ENCODE measurements around the gene TBC1D1. TPM values are rescaled to one million over a fixed set of nuclear protein-coding genes. Genes with fewer than 3 reads are reported as not detected.

Gene TBC1D1
- total RNA-seq, 2 donors from 2014 or later: 139 to 220 TPM

DNA sequence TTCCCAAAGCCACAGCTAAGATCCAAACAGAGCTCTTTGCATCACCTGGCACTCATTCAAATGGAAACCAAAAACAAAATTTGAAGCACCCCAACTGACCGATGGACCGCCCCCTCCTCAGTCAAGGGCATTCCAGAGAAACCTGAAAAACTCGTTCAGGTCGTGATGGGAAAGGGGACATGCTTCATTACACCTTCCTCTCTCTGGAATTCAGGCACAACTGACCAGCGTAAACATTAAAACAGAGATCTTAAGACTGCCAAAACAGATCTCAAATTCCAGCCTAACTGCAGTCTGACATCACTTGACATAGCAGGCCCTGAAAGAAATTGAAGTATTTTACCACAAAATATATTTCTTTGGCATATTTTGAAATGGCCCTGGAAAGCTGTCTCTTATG is 97.8 kb downstream of the TBC1D1 start:
- Histone ChIP-seq H3K9me3 (no peaks in the 10 kb centered on the region), H3K4me1 (peaks cover 0 to 70% of the 10 kb centered on the region in 2 donors), H3K4me3 (no peak overlapping the region), H3K27me3 (no peaks in the 10 kb centered on the region), H3K36me3 (no peaks in the 10 kb centered on the region), H3K27ac (peak overlapping the region; percentile 77 to 78)
- DNase-seq (ENCODE audit: low spot score): no peak
- TF ChIP-seq, protein P1, sequence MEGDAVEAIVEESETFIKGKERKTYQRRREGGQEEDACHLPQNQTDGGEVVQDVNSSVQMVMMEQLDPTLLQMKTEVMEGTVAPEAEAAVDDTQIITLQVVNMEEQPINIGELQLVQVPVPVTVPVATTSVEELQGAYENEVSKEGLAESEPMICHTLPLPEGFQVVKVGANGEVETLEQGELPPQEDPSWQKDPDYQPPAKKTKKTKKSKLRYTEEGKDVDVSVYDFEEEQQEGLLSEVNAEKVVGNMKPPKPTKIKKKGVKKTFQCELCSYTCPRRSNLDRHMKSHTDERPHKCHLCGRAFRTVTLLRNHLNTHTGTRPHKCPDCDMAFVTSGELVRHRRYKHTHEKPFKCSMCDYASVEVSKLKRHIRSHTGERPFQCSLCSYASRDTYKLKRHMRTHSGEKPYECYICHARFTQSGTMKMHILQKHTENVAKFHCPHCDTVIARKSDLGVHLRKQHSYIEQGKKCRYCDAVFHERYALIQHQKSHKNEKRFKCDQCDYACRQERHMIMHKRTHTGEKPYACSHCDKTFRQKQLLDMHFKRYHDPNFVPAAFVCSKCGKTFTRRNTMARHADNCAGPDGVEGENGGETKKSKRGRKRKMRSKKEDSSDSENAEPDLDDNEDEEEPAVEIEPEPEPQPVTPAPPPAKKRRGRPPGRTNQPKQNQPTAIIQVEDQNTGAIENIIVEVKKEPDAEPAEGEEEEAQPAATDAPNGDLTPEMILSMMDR (IDR thresholded peaks at IDR 0.05): no peak

DNA sequence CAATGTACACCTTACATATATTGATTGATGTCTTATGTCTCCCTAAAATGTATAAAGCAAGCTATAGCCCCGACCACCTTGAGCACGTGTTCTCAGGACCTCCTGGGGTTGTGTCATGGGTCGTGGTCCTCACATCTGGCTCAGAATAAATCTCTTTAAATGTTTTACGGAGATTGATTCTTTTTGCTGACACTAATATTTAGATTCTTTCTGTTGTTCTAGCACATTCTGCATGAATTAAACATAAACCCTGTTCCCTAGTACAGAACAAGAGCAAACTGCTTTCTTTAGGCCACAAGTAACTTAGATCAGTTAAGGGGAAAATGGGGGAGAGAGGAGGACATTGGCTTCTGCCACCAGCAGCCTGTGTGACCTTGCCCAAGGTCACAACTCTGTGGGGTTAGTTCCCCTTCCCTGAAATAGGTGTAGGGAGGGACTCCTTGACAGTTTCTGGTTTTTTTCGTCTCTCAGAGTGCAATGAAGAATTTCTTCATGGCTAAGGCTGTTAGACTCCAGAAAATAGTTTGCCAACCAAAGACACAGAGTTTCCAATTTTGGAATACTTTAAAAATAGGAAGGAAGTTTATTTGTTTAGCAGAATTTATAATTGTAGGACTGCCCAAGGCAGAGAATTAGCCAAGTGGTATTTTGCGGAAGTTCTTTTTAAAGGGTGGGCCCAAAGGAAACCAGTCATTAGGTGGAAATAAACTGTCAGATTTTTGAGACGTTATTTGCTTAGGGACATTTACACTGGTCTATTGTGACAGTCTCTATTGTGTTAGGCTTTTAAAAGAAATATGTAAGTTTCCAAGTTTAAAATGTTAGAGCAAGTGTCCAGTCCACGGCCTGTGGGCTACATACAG is 98.7 kb downstream of the TBC1D1 start:
- no peak for DNase-seq (ENCODE audit: low spot score)
- Histone ChIP-seq H3K9me3 (no peaks in the 10 kb centered on the region), H3K36me3 (no peaks in the 10 kb centered on the region), H3K4me1 (peaks cover 0 to 80% of the 10 kb centered on the region in 2 donors), H3K27ac (peak overlapping the region; percentile 77 to 78), H3K4me3 (no peak overlapping the region), H3K27me3 (no peaks in the 10 kb centered on the region)
- TF ChIP-seq, protein P1 (IDR thresholded peaks at IDR 0.05): no peak

DNA sequence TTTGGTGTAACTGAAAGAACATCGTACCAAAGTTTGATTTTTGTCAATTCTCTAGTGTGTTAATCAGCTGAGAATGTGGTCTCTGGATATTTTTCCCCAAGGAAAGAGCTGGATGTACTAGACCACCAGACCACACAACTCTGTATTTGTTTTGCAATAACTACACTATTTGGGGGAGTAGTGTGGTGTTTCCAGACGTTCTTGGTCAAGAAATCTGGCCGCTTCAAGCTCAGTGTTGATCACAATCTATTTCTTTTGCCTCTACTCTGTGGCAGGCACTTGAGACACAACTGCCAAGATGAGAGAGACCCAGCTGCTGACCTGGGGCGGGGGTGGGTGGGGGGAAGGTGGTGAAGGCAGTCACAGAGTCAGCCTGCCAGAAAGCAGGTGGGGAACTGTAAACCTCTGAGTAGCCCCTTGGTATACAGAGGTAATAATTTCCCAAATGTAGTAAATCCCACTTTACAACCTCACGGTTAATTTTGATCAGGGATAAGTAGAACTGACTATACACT is 99.9 kb downstream of the TBC1D1 start:
- H3K9me3 ChIP-seq: no peaks in the 10 kb centered on the region
- TF ChIP-seq, protein P1 (IDR thresholded peaks at IDR 0.05): no peak
- no peak for DNase-seq (ENCODE audit: low spot score)
- H3K27ac ChIP-seq: peak overlapping the region; percentile 77 to 78
- no peaks in the 10 kb centered on the region for H3K27me3 ChIP-seq
- no peaks in the 10 kb centered on the region for H3K36me3 ChIP-seq
- no peak overlapping the region for H3K4me3 ChIP-seq
- peaks cover 0 to 87% of the 10 kb centered on the region in 2 donors for H3K4me1 ChIP-seq

DNA sequence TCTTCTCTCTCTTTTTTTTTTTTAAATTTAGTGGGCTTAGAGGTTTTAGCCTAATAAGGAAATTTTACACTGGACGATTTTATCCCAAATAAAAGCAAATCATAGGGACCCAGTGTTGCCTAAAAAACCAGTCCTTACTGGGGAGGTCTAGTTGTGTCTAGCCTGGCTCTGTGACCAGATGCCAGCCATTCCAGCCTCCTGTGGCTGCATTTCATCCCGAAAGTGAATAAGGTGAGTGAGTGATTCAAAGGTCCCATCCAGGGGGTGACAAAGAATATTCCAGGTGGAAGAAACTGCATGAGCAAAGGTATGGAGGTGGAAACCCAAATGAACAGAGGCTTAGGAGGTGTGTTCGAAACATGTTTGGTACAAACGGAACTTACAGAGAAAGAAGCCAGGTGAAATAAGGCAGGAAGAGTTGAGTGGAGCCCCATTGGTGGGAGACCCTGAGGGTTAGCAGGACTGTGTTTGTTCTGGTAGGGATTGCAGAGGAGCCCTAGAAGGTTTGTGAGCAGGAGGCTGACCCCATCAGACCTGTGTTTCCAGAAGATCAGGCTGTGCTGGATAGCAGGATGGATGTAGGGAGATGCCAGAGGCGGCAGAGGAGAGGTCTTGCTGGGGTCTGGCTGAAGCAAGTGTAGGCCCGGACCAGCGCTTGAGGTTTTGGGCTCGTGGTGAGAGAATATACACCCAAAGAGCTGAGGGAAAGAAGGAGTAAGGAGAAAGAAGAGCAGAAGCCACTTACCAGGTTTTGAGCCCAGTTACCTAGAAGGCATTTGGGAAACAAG is 100.9 kb downstream of the TBC1D1 start:
- Histone ChIP-seq H3K36me3 (no peaks in the 10 kb centered on the region), H3K27me3 (no peaks in the 10 kb centered on the region), H3K27ac (peak overlapping the region; percentile 77 to 78), H3K4me1 (peaks cover 0 to 87% of the 10 kb centered on the region in 2 donors), H3K9me3 (no peaks in the 10 kb centered on the region), H3K4me3 (no peak overlapping the region)
- DNase-seq (ENCODE audit: low spot score): no peak
- TF ChIP-seq, protein P1 (IDR thresholded peaks at IDR 0.05): no peak

DNA sequence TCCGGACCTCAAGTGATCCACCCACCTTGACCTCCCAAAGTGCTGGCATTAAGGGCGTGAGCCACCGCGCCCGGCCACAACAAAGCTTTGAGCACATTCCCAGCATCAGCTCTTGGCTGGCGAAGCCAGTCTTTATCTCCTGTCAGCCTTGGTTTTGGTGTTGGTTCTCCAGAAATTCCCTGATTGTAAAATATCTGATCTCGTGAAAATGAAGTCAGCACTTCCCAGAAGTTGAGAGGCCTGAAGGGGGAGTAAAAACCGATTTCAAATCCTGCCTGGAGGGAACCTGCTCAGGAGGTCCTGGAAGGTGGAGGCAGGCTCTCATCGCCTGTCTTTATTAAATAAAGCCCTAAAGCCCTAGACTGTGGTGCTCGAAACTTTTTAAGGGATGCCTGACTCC is 102.9 kb downstream of the TBC1D1 start:
- DNase-seq (ENCODE audit: low spot score): no peak
- no peaks in the 10 kb centered on the region for H3K36me3 ChIP-seq
- no peak overlapping the region for H3K27ac ChIP-seq
- H3K4me3 ChIP-seq: no peak overlapping the region
- peaks cover 0 to 72% of the 10 kb centered on the region in 2 donors for H3K4me1 ChIP-seq
- no peaks in the 10 kb centered on the region for H3K27me3 ChIP-seq
- no peaks in the 10 kb centered on the region for H3K9me3 ChIP-seq
- TF ChIP-seq, protein P1 (IDR thresholded peaks at IDR 0.05): no peak
